WERI-Rb-1 (cell line): ENCODE data around the gene EPHX1.

Experiments used
- DNase-seq: peaks from one replicate; pipeline ENCODE4 v3.0.0-alpha.2; 2020
- H3K27ac ChIP-seq: fragments of 250-450 bp; sonication (Bioruptor Pico); 2 replicates; pipeline ENCODE4 v1.5.1; 2020; ENCODE audit warnings: mild to moderate bottlenecking, moderate library complexity
- H3K27me3 ChIP-seq: fragments of 250-450 bp; sonication (Bioruptor Pico); 2 replicates; pipeline ENCODE4 v1.5.1; 2021; ENCODE audit warnings: mild to moderate bottlenecking, low read depth, moderate library complexity; ENCODE audit not compliant: insufficient read depth, severe bottlenecking
- H3K36me3 ChIP-seq: fragments of 250-450 bp; sonication (Bioruptor Pico); 2 replicates; pipeline ENCODE4 v1.5.1; 2020; ENCODE audit warnings: mild to moderate bottlenecking, moderate library complexity
- H3K4me3 ChIP-seq: 2 replicates; pipeline ENCODE4 v1.5.1; 2011; ENCODE audit warnings: low read depth, mild to moderate bottlenecking, control low read depth, low read length
- H3K9me3 ChIP-seq: fragments of 250-450 bp; sonication (Bioruptor Pico); 2 replicates; pipeline ENCODE4 v1.5.1; 2021; ENCODE audit warnings: mild to moderate bottlenecking, moderate library complexity; ENCODE audit not compliant: severe bottlenecking
- TF ChIP-seq, protein P1 (sequence below): IDR thresholded peaks from 2 replicates; pipeline ENCODE4 v1.5.1; 2011; ENCODE audit warnings: low read depth, mild to moderate bottlenecking, control low read depth, inconsistent platforms, low read length

EPHX1 gene

DNA sequence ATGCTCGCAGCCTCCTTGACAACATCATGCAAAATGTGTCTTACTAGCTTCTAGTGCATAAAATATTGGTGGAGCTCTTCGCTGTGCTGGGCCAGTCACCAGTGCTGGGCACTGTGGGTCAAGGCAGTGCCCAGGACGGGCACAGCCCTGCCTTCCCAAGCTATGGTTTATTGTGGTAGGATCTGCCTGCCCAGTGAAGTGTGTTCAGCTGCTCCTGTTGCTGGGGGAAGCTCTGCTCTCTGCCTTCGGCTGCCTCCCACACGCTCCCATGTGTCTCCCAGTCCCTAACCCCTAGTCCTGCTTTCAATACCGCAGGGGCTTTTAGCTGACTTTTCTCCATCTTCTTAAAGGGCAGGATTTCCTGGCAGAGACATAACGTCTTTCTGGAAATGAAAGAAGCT lies 15.7 kb downstream of the EPHX1 start:
- no peak overlapping the region for H3K27ac ChIP-seq

GRCh38 chr1:225827076-225827475 lies 17.2 kb downstream of the EPHX1 start:
- TF ChIP-seq, protein P1, sequence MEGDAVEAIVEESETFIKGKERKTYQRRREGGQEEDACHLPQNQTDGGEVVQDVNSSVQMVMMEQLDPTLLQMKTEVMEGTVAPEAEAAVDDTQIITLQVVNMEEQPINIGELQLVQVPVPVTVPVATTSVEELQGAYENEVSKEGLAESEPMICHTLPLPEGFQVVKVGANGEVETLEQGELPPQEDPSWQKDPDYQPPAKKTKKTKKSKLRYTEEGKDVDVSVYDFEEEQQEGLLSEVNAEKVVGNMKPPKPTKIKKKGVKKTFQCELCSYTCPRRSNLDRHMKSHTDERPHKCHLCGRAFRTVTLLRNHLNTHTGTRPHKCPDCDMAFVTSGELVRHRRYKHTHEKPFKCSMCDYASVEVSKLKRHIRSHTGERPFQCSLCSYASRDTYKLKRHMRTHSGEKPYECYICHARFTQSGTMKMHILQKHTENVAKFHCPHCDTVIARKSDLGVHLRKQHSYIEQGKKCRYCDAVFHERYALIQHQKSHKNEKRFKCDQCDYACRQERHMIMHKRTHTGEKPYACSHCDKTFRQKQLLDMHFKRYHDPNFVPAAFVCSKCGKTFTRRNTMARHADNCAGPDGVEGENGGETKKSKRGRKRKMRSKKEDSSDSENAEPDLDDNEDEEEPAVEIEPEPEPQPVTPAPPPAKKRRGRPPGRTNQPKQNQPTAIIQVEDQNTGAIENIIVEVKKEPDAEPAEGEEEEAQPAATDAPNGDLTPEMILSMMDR: no peak
- no peak overlapping the region for H3K27ac ChIP-seq
- H3K4me3 ChIP-seq: no peak overlapping the region
- H3K27me3 ChIP-seq: no peaks in the 10 kb centered on the region
- H3K9me3 ChIP-seq: no peaks in the 10 kb centered on the region
- no peak for DNase-seq
- H3K36me3 ChIP-seq: no peaks in the 10 kb centered on the region

More for the DNA sequence above, 15.7 kb downstream of the EPHX1 start:
- Histone ChIP-seq H3K4me3 (no peak overlapping the region), H3K27me3 (no peaks in the 10 kb centered on the region), H3K36me3 (no peaks in the 10 kb centered on the region), H3K9me3 (no peaks in the 10 kb centered on the region)
- no peak for DNase-seq
- TF ChIP-seq, protein P1: no peak

DNA sequence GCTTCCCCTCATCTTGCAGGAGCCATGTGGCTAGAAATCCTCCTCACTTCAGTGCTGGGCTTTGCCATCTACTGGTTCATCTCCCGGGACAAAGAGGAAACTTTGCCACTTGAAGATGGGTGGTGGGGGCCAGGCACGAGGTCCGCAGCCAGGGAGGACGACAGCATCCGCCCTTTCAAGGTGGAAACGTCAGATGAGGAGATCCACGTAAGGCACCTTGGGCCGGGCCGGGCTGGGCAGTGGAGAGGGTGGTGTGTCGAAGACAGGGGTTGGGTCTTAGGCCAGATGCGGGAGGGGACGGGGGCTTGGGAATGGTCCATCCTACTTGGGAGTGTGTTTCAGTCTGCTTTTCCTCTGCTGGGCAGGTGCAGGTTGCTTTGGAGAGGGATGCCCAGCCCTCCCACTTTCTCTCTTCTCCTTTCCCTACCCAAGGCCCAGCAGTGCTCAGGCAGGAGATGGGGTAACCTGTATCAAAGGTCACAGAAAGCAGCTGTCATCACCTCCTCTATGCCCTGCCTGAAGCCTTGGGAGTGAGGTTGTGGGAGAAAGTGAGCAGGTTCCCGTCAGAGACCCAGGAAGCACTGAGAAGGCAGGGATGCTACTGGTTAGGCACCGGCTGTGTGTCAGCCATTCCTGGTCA lies 18.9 kb downstream of the EPHX1 start:
- no peak for DNase-seq
- TF ChIP-seq, protein P1: no peak
- H3K9me3 ChIP-seq: no peaks in the 10 kb centered on the region
- no peaks in the 10 kb centered on the region for H3K27me3 ChIP-seq
- no peak overlapping the region for H3K4me3 ChIP-seq
- H3K27ac ChIP-seq: no peak overlapping the region
- H3K36me3 ChIP-seq: no peaks in the 10 kb centered on the region

GRCh38 chr1:225830841-225831240 lies 20.9 kb downstream of the EPHX1 start:
- H3K27ac ChIP-seq: no peak overlapping the region
- DNase-seq: no peak
- TF ChIP-seq, protein P1: no peak
- H3K27me3 ChIP-seq: no peaks in the 10 kb centered on the region
- no peaks in the 10 kb centered on the region for H3K36me3 ChIP-seq
- H3K4me3 ChIP-seq: no peak overlapping the region
- H3K9me3 ChIP-seq: no peaks in the 10 kb centered on the region

DNA sequence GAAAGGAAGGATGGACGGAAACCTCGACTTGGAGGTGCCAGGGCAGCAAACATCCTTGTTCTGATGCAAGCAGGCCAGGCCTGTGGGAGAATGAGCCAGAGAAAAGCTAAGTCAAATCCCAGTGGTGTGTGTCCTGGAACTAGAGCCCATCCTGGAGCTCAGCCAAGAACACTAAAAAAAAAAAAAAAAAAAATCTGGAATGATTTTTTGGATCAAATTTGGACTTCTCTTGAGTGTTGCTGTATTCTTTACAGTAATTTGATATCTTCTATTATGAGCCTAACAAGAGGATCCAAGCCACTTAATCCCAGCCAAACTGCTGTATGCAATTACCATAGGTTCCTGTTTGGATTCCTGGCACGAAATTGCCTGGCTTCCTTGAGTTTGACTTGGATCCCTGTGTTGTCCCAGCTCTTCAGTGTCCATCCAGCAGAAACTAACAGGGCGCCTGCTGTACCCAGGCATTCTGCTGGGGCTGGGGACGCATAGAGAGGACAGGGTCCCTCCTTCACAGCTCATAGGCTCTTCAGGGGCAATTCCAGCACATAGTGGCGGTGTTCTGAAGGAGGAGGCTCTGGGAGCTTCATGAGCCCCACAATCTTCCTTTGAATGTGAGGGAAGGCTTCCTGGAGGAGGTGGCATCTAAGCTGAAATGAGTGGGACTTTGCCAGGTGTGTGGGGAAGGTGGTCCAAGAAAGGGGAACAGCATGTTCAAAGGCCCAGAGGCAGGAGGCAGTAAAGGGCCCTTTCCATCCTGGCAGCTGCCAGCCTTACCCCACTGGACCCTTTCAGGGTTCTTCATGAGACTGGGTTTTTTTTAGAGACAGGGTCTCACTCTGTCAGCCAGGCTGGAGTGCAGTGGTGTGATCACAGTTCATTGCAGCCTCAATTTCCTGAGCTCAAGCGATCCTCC lies 24.7 kb downstream of the EPHX1 start:
- Histone ChIP-seq H3K4me3 (no peak overlapping the region), H3K27ac (no peak overlapping the region), H3K36me3 (no peaks in the 10 kb centered on the region), H3K9me3 (no peaks in the 10 kb centered on the region), H3K27me3 (no peaks in the 10 kb centered on the region)
- DNase-seq: no peak
- TF ChIP-seq, protein P1: no peak
